ENCODE measurements around the gene ATRNL1.

Gene ATRNL1

GRCh38 chr10:115833119-115833518 is 740.0 kb downstream of the ATRNL1 start:
- DNase-seq (ENCODE audit: low read depth in 2 of 2), result no peak

- no peak for DNase-seq (ENCODE audit: low read depth in 2 of 2)
These were observed 751.4 kb downstream of the ATRNL1 start for GRCh38 chr10:115844591-115844990.

GRCh38 chr10:115845921-115846320 is 752.8 kb downstream of the ATRNL1 start:
- DNase-seq (ENCODE audit: low read depth in 2 of 2), result no peak

GRCh38 chr10:115846528-115846927 is 753.4 kb downstream of the ATRNL1 start:
- no peak for DNase-seq (ENCODE audit: low read depth in 2 of 2)

DNA sequence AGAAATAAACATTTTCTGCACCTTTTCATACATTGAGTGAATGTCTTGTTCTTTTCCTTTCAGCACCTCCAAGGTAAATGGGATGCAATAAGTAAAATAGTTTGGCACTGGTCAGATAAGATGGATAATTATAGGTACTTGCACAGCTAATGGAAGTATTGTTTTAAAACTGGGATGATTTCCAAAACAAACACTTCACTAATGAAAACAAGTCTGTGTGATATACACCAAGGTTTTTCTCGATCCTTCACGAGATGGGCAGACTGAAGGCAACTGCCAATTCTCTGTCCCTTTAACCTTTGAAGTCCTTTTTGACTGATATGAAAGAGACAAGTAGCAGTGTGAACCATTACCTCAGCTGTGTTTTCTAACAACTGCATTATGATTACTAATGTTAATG is 756.0 kb downstream of the ATRNL1 start:
- DNase-seq (ENCODE audit: low read depth in 2 of 2), result no peak

- DNase-seq (ENCODE audit: low read depth in 2 of 2), result no peak
These were observed 757.5 kb downstream of the ATRNL1 start for GRCh38 chr10:115850666-115851065.

DNA sequence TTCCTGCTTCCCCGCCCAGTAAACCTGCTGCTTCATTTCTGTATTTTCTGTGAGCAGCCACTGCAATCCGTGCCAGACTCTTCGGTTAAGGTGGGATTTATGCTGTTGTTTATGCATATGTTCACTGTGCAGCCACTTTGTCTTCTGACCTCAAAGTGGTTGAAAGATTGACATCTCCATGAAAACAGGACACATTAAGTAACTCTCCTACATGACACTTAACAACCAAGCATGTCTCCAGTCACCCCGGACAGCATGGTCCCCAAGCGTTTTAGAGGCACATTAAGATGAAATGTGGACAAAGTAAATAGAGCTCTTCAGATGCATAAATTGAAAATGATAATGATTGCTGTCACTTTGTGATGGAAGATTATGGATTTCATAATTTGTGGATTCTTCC is 758.5 kb downstream of the ATRNL1 start:
- no peak for DNase-seq (ENCODE audit: low read depth in 2 of 2)

- DNase-seq (ENCODE audit: low read depth in 2 of 2), result no peak
These were observed 761.7 kb downstream of the ATRNL1 start for GRCh38 chr10:115854740-115855435.

DNA sequence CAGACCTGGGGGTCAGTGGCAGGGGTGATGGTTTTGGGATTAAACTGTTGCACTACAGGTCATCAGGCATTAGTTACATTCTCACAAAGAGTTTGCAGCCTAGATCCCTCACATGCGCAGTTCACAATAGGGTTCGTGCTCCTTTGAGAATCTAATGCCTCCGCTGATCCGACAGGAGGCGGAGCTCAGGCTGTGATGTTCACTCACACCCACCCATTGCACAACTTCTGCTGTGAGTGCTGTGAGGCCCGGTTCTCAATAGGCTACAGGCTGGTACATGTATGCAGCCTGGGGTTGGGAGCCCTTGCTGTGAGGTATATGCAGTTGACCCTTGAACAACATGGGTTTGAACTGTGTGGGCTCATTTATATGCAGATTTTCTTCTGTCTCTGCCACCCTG is 763.4 kb downstream of the ATRNL1 start:
- DNase-seq (ENCODE audit: low read depth in 2 of 2), result no peak

DNA sequence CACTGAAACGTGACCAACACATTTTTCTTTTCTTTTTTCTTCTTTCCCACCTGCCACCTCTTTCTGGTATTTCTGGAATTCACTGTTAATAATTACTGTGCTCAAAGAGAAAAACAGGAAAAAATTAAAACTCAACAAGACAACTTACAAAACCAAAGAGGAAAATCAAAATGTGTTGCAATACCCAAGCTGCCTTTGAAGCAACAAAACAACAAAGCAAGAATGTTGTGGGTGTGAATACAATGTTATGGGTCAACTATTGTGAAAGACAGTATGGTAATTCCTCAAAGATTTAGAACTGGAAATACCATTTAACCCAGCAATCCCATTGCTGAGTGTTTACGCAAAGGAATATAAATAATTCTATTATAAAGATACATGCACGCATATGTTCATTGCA is 764.7 kb downstream of the ATRNL1 start:
- DNase-seq (ENCODE audit: low read depth in 2 of 2), result no peak

DNA sequence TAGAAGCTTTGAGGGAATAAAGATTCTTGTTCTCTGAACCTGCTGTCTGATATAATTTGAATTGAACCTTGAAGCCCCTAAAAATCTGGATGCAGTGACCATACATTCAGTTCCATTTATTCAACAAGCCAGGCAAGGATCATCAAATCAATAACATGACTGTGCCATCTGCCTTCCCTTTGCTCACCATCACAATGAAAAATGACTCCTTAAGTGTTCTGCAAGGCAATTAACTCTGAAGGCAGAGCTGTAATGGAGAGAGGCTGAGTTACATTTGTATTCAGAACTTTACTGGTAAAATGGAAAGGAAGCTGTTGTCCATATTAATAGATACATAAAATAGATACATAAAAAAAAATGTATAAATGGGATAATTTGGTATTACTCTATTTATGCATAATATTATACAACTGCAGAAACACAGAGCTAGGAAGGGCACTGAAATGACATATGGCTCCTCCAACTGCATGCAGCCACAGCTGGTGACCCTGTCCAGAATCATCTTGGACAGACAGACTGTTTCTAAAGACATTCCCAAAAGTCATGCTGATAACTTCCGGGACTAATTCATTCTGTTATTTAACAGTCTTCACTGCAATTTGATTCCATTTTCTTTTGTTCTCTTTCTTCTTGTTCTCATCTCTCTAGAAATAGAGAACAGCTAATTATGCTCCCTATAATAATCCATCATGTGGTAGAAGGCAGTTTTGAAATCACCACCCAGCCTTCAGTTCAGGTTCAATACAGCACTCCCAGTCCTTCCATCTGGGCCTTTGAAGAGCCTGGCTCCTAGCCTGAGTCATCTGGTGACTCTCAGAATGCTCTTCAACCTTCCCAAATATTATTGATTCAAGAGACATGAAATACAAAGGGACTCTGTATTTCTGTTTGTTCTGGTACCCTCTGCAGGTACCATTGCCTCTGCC is 767.3 kb downstream of the ATRNL1 start:
- no peak for DNase-seq (ENCODE audit: low read depth in 2 of 2)

GRCh38 chr10:115861455-115861854 is 768.3 kb downstream of the ATRNL1 start:
- no peak for DNase-seq (ENCODE audit: low read depth in 2 of 2)

DNA sequence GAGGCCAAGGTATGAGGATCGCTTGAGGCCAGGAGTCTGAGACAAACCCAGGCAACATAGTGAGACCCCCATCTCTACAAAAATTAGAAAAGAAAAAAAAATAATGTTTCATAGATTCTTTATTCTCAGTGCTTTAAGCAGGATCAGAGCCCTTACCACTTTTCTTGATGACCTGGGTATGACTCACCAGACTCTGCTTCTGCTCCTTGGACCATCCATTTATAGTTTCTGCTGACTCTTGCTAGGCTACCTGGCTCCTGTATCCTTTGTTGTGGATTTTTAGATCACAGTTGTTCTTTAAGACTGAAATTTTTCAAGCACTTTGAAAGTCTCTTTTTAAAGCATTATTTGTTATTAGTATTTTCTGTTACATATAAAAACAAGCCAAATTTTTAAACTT is 768.7 kb downstream of the ATRNL1 start:
- no peak for DNase-seq (ENCODE audit: low read depth in 2 of 2)

DNA sequence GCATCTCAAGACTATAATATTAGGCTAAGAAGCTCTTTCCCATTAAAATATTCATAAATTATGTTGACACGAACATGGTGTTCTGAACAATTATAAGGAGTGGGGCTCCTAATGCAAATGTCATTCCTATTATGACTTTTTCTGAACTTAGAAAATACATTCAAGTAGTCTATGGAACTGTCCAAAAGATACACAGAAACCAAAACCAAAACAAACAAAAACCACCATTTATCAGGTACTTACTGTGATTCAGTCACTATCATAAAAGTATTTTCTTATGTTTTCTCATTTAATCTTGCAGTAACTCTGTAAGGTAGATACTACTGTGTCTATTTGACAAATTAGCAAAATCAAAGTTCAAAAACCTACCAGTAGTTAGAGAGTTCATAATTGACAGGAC is 773.0 kb downstream of the ATRNL1 start:
- DNase-seq (ENCODE audit: low read depth in 2 of 2), result no peak

- DNase-seq (ENCODE audit: low read depth in 2 of 2), result no peak
These were observed 773.5 kb downstream of the ATRNL1 start for GRCh38 chr10:115866691-115867090.

- DNase-seq (ENCODE audit: low read depth in 2 of 2), result no peak
These were observed 774.1 kb downstream of the ATRNL1 start for GRCh38 chr10:115867305-115867704.

GRCh38 chr10:115871855-115872254 is 778.7 kb downstream of the ATRNL1 start:
- no peak for DNase-seq (ENCODE audit: low read depth in 2 of 2)

- DNase-seq (ENCODE audit: low read depth in 2 of 2), result no peak
These were observed 782.0 kb downstream of the ATRNL1 start for GRCh38 chr10:115875172-115875571.

DNA sequence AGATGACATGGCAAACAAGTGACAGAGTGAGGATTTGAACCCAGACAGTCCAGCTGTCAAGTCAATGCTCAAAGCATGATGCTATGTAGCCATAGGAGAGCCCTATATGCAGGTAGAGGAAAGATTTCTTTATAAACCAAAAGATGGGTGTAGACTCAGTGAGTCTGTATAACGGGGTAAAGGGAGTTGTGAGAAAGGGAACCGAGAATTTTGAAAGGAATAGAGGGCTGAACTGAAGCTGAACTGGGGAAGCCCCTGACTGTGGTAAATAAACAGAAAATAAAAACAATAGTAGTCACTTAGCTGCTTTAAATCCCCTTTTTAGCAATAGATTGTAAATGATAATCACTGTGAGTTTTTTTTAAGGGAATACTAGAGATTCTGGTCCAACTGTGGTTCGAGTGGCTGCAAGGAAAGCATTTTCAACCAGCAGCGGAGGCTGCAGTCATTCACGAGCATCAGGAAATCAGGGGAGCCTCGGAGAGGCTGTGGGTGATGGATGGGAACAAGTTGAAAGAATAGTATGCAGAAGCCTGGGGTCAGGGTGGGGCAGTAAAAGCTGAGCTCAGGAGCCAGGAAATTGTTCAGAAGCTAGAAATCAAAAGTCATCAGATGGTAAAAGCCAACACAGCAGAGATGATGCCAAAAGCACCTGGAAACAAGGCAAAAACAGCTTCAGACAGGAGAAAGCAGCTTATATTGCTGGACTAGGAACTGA is 786.4 kb downstream of the ATRNL1 start:
- DNase-seq (ENCODE audit: low read depth in 2 of 2), result no peak

- no peak for DNase-seq (ENCODE audit: low read depth in 2 of 2)
These were observed 788.9 kb downstream of the ATRNL1 start for GRCh38 chr10:115882021-115882420.

- DNase-seq (ENCODE audit: low read depth in 2 of 2), result no peak
These were observed 790.2 kb downstream of the ATRNL1 start for GRCh38 chr10:115883372-115883771.

DNA sequence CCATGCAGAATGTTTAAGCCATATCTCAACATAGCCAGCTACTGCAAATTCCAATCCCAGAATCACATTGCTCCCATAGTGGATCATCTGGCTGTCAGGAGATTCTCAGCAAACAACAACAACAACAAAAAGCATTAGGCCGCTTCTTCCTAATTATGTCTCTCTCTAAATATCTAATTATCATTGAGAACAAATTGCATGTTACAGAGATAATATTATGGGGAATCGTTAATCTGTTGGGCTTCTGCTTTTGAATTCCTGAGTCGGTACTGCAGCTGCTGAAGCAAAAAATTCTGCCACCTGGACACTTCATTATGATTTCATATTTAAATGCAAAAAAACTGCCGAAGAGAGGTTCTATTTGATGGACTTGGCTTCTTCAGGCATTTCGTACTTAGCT is 791.2 kb downstream of the ATRNL1 start:
- DNase-seq (ENCODE audit: low read depth in 2 of 2), result no peak

Measured in stimulated activated CD4-positive, alpha-beta T cell treated with anti-CD3 and anti-CD28 coated beads, Interleukin-12 subunit alpha, Interleukin-12 subunit beta, amount 100 ng/mL, for 24 hours (primary cell).